Measurements from ENCODE around the gene ZNF260. TPM values are rescaled to one million over a fixed set of nuclear protein-coding genes. Genes with fewer than 3 reads are reported as not detected.

The ZNF260 gene
- 10 to 100 TPM in 6 of 8 experiments, 1 to 10 TPM in 2; 7.8 to 38.1 (median 28.4) TPM for total RNA-seq

- WGBS, 10 experiments: 0 to 5% (median 1%) methylated on average over 2 to 40 of the region's 55 CpGs; no CpG with 5 or more reads in 4 of the 10 experiments
- ATAC-seq (replicated peaks in 6 of 8): peak; percentile 88 to 97 (median 96)
- Histone ChIP-seq H3K4me3 (peak within 1 kb of the TSS; percentile 54 to 75 (median 57)), H3K4me1 (replicated peaks in 1 of 2) (peaks cover 4 to 8% of the 10 kb centered on the region in 2 donors), H3K27ac (peak within 1 kb of the TSS; percentile 88 to 90)
- in situ Hi-C loops (cut with MboI; ENCODE audit: low pct_unique_long_range_greater_than_20kb in 2 of 9, low sequenced_read_pairs in 9 of 9, unreplicated experiment in 9 of 9): no loop called here
These were observed at the start of gene ZNF260 for GRCh38 chr19:36528194-36528920. Gene ZNF260, minus strand, starts transcription at chr19:36528271. Its CDS starts 13,033 bp downstream, at chr19:36515238.

GRCh38 chr19:36577271-36577996 is 49.4 kb upstream of the ZNF260 start:
- ATAC-seq (replicated peaks in 6 of 8): no peak
- WGBS, 10 experiments: 86 to 100% (median 100%) methylated on average over 1 to 3 of the region's 3 CpGs; no CpG with 5 or more reads in 2 of the 10 experiments
- H3K27ac ChIP-seq: no peak overlapping the region
- in situ Hi-C loops (cut with MboI; ENCODE audit: low pct_unique_long_range_greater_than_20kb in 2 of 9, low sequenced_read_pairs in 9 of 9, unreplicated experiment in 9 of 9): no loop called here
- H3K4me3 ChIP-seq: no peak overlapping the region
- H3K4me1 ChIP-seq (replicated peaks in 1 of 2): peaks cover 6 to 7% of the 10 kb centered on the region in 2 donors

- Histone ChIP-seq H3K27ac (no peak overlapping the region), H3K4me1 (replicated peaks in 1 of 2) (peaks cover 7 to 11% of the 10 kb centered on the region in 2 donors), H3K4me3 (peak overlapping the region in 3 of 5 donors; percentile 56 to 80 (median 64))
- WGBS, 10 experiments: 66 to 100% (median 88%) methylated on average over 1 to 2 of the region's 2 CpGs; no CpG with 5 or more reads in 3 of the 10 experiments
- no peak for ATAC-seq (replicated peaks in 6 of 8)
- in situ Hi-C loops (cut with MboI; ENCODE audit: low pct_unique_long_range_greater_than_20kb in 2 of 9, low sequenced_read_pairs in 9 of 9, unreplicated experiment in 9 of 9): no loop called here
These were observed 46.7 kb upstream of the ZNF260 start for GRCh38 chr19:36574741-36575140.

- 35 to 100% (median 58%) methylated on average over 1 to 13 of the region's 18 CpGs for WGBS, 10 experiments
- H3K4me1 ChIP-seq (replicated peaks in 1 of 2): peaks cover 7 to 11% of the 10 kb centered on the region in 2 donors
- peak overlapping the region; percentile 86 to 90 for H3K27ac ChIP-seq
- ATAC-seq (replicated peaks in 6 of 8): peak in 3 of 8 experiments; percentile 1 to 11 (median 9)
- in situ Hi-C loops (cut with MboI; ENCODE audit: low pct_unique_long_range_greater_than_20kb in 2 of 9, low sequenced_read_pairs in 9 of 9, unreplicated experiment in 9 of 9): no loop called here
- H3K4me3 ChIP-seq: peak overlapping the region; percentile 55 to 80 (median 64)
These were observed 46.0 kb upstream of the ZNF260 start for GRCh38 chr19:36573895-36574720.

GRCh38 chr19:36573020-36573894 is 45.2 kb upstream of the ZNF260 start, which contains the start of gene ZNF529:
Gene ZNF529, minus strand, starts transcription at chr19:36573292. Its CDS starts 946 bp downstream, at chr19:36572346.
- Histone ChIP-seq H3K4me1 (replicated peaks in 1 of 2) (peaks cover 7 to 11% of the 10 kb centered on the region in 2 donors), H3K27ac (peak within 1 kb of the TSS; percentile 86 to 90), H3K4me3 (peak within 1 kb of the TSS; percentile 55 to 80 (median 64))
- in situ Hi-C loops (cut with MboI; ENCODE audit: low pct_unique_long_range_greater_than_20kb in 2 of 9, low sequenced_read_pairs in 9 of 9, unreplicated experiment in 9 of 9): no loop called here
- ATAC-seq (replicated peaks in 6 of 8): peak; percentile 91 to 98 (median 94)
- WGBS, 10 experiments: 0 to 10% (median 0%) methylated on average over 1 to 7 of the region's 66 CpGs; no CpG with 5 or more reads in 4 of the 10 experiments

GRCh38 chr19:36572593-36573019 is 44.5 kb upstream of the ZNF260 start:
- in situ Hi-C loops (cut with MboI; ENCODE audit: low pct_unique_long_range_greater_than_20kb in 2 of 9, low sequenced_read_pairs in 9 of 9, unreplicated experiment in 9 of 9): no loop called here
- Histone ChIP-seq H3K27ac (peak overlapping the region; percentile 86 to 90), H3K4me1 (replicated peaks in 1 of 2) (peaks cover 7 to 11% of the 10 kb centered on the region in 2 donors), H3K4me3 (peak overlapping the region; percentile 55 to 80 (median 64))
- no peak for ATAC-seq (replicated peaks in 6 of 8)
- WGBS, 10 experiments: 0 to 4% (median 1%) methylated on average over 2 to 11 of the region's 11 CpGs; no CpG with 5 or more reads in 3 of the 10 experiments

GRCh38 chr19:36564391-36564790 is 36.3 kb upstream of the ZNF260 start:
- Histone ChIP-seq H3K4me1 (replicated peaks in 1 of 2) (no peaks in the 10 kb centered on the region), H3K4me3 (no peak overlapping the region), H3K27ac (no peak overlapping the region)
- in situ Hi-C loops (cut with MboI; ENCODE audit: low pct_unique_long_range_greater_than_20kb in 2 of 9, low sequenced_read_pairs in 9 of 9, unreplicated experiment in 9 of 9): no loop called here
- WGBS, 10 experiments: 60 to 100% (median 67%) methylated on average over 1 of the region's 1 CpG; no CpG with 5 or more reads in 3 of the 10 experiments
- ATAC-seq (replicated peaks in 6 of 8): no peak

GRCh38 chr19:36547001-36547732 is 19.1 kb upstream of the ZNF260 start:
- in situ Hi-C loops (cut with MboI; ENCODE audit: low pct_unique_long_range_greater_than_20kb in 2 of 9, low sequenced_read_pairs in 9 of 9, unreplicated experiment in 9 of 9): no loop called here

GRCh38 chr19:36528921-36529518 is 949 bp upstream of the ZNF260 start:
- WGBS, 10 experiments: 0 to 80% (median 26%) methylated on average over 1 to 9 of the region's 12 CpGs; no CpG with 5 or more reads in 4 of the 10 experiments
- Histone ChIP-seq H3K4me3 (peak overlapping the region; percentile 54 to 75 (median 57)), H3K4me1 (replicated peaks in 1 of 2) (peaks cover 4 to 8% of the 10 kb centered on the region in 2 donors), H3K27ac (peak overlapping the region; percentile 88 to 90)
- peak in 6 of 8 experiments; percentile 7 to 22 (median 19) for ATAC-seq (replicated peaks in 6 of 8)
- in situ Hi-C loops (cut with MboI; ENCODE audit: low pct_unique_long_range_greater_than_20kb in 2 of 9, low sequenced_read_pairs in 9 of 9, unreplicated experiment in 9 of 9): no loop called here

More at GRCh38 chr19:36547001-36547732, 19.1 kb upstream of the ZNF260 start:
- no peak overlapping the region for H3K27ac ChIP-seq
- H3K4me1 ChIP-seq (replicated peaks in 1 of 2): no peaks in the 10 kb centered on the region
- no peak for ATAC-seq (replicated peaks in 6 of 8)
- H3K4me3 ChIP-seq: no peak overlapping the region
- WGBS, 10 experiments: 89 to 100% (median 95%) methylated on average over 2 to 5 of the region's 5 CpGs; no CpG with 5 or more reads in 1 of the 10 experiments

- Histone ChIP-seq H3K27ac (peak overlapping the region; percentile 88 to 90), H3K4me1 (replicated peaks in 1 of 2) (peaks cover 4 to 8% of the 10 kb centered on the region in 2 donors), H3K4me3 (peak overlapping the region; percentile 54 to 75 (median 57))
- WGBS, 10 experiments: 0 to 11% (median 0%) methylated on average over 1 to 3 of the region's 13 CpGs; no CpG with 5 or more reads in 4 of the 10 experiments
- no peak for ATAC-seq (replicated peaks in 6 of 8)
- in situ Hi-C loops (cut with MboI; ENCODE audit: low pct_unique_long_range_greater_than_20kb in 2 of 9, low sequenced_read_pairs in 9 of 9, unreplicated experiment in 9 of 9): no loop called here
These were observed 238 bp downstream of the ZNF260 start for GRCh38 chr19:36527873-36528193.

- H3K27ac ChIP-seq: no peak overlapping the region
- ATAC-seq (replicated peaks in 6 of 8): no peak
- WGBS, 10 experiments: 0 to 35% (median 16%) methylated on average over 2 to 5 of the region's 5 CpGs; no CpG with 5 or more reads in 2 of the 10 experiments
- H3K4me3 ChIP-seq: peak overlapping the region; percentile 54 to 75 (median 57)
- peaks cover 4 to 8% of the 10 kb centered on the region in 2 donors for H3K4me1 ChIP-seq (replicated peaks in 1 of 2)
- in situ Hi-C loops (cut with MboI; ENCODE audit: low pct_unique_long_range_greater_than_20kb in 2 of 9, low sequenced_read_pairs in 9 of 9, unreplicated experiment in 9 of 9): no loop called here
These were observed 730 bp downstream of the ZNF260 start for GRCh38 chr19:36527341-36527740.
